Tibial nerve (tissue), 4 donors: ENCODE measurements around the gene CDYL.

ENCODE experiments used
- EP300 ChIP-seq, 2 donors: sonication (generic); formaldehyde crosslinking; IDR thresholded peaks; one replicate each; pipeline ENCODE4 v1.6.1; 2017; ENCODE audit warnings: antibody characterized with exemption in 2 of 2, mild to moderate bottlenecking in 1 of 2
- POLR2A ChIP-seq, 2 donors: fragments of 450-650 bp; IDR thresholded peaks; one replicate each; pipeline ENCODE4 v1.6.1; 2017; ENCODE audit warnings: antibody characterized with exemption in 2 of 2, mild to moderate bottlenecking in 2 of 2, moderate library complexity in 2 of 2
- TF ChIP-seq, protein P1 (sequence below), 5 experiments: fragments of 200-600 bp in 3 of 5; fragments of 450-650 bp in 2 of 5; sonication (generic) in 3 of 5; IDR thresholded peaks; one replicate each; pipeline ENCODE4 v1.5.1; 2016 to 2019; ENCODE audit warnings: antibody characterized with exemption in 5 of 5, mild to moderate bottlenecking in 3 of 5, moderate library complexity in 2 of 5

DNA sequence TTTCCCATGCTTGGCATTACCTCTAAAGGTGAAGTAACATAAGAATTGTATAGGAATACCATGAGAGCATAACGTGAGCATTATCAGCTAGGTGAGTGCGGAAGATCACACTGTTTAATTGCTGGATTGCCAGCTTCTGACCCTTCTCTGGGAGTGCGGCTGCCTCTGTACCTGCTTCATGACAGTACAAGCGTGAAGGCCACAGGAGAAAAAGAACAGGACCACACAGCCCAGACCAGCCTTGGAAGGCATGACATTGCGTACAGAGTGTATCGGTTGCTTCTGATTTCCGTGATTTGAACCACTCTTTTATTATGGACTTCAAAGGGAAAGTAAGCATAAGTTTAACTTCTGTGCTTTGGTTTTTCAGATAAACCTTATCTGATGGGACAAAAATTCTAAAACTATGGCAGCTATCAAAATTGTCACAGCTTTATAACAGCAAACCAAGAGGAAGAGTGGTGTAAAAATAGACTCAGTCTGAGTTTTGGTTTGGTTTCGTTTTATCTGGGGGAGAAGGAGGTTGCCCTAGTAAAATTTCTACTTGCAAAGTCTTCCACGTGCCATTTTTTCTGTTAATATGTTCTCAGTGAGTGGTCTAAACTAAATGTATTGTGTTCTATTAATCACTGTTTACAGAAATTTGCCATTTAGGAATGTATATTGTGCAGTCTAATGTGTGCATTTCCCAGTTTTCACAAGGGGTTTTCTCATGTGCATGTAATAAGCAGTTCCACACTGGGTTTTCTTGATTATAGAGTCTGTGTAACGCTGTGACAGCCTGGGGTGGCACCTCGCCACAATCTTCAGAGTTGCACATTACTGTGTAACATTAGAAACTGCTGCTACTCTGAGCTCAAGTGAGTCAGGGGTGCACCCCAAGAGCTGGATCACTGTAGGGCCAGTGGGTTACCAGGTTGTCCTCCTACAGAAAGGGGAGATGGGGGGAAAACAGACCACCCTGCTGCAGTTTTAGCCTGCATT lies 130.4 kb downstream of the CDYL start:
- TF ChIP-seq, protein P1, sequence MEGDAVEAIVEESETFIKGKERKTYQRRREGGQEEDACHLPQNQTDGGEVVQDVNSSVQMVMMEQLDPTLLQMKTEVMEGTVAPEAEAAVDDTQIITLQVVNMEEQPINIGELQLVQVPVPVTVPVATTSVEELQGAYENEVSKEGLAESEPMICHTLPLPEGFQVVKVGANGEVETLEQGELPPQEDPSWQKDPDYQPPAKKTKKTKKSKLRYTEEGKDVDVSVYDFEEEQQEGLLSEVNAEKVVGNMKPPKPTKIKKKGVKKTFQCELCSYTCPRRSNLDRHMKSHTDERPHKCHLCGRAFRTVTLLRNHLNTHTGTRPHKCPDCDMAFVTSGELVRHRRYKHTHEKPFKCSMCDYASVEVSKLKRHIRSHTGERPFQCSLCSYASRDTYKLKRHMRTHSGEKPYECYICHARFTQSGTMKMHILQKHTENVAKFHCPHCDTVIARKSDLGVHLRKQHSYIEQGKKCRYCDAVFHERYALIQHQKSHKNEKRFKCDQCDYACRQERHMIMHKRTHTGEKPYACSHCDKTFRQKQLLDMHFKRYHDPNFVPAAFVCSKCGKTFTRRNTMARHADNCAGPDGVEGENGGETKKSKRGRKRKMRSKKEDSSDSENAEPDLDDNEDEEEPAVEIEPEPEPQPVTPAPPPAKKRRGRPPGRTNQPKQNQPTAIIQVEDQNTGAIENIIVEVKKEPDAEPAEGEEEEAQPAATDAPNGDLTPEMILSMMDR (IDR thresholded peaks at IDR 0.05), result no peak
- TF ChIP-seq POLR2A (IDR thresholded peaks at IDR 0.05), result no peak
- no peak for TF ChIP-seq EP300 (IDR thresholded peaks at IDR 0.05)
